H1 (cell line): ENCODE data around the gene BPIFB2. TPM values are rescaled to one million over a fixed set of nuclear protein-coding genes. Genes with fewer than 3 reads are reported as not detected.

Experiments used
- EZH2 ChIP-seq: fragments of 200-600 bp; sonication (generic); IDR thresholded peaks from 2 replicates; pipeline ENCODE4 v1.7.1; 2012; ENCODE audit warnings: low read depth, mild to moderate bottlenecking, moderate library complexity, low read length, inconsistent platforms; ENCODE audit not compliant: severe bottlenecking
- polyA plus RNA-seq, 7 experiments: library from polyadenylated mRNA; depleted of rRNA in 3 of 7; stranded (reverse) in 5 of 7; unstranded in 2 of 7; fragments of >200 nt in 5 of 7; fragments of 200-250 nt in 2 of 7; gene quantifications; 1 replicate in 5 of 7; 2 replicates in 1 of 7; 4 replicates in 1 of 7; pipeline versions ENCODE4 v1.2.1 to v1.2.3, GENCODE V29; 2011 to 2013; ENCODE audit warnings: missing spikeins in 2 of 7, mixed read lengths in 2 of 7
- total RNA-seq: library from RNA; stranded (reverse); fragmentation: NEBNext Ultra II Directional; extraction: Animal tissue kit (Norgen Biotek cat#: 25700); gene quantifications from 2 replicates; pipeline ENCODE4 v1.2.1, GENCODE V29; 2021

The BPIFB2 gene
- total and polyA plus RNA-seq, 2 of the 8 experiments (the other 6 are each of a cell fraction or from before 2014, with no cell fraction given): not detected

DNA sequence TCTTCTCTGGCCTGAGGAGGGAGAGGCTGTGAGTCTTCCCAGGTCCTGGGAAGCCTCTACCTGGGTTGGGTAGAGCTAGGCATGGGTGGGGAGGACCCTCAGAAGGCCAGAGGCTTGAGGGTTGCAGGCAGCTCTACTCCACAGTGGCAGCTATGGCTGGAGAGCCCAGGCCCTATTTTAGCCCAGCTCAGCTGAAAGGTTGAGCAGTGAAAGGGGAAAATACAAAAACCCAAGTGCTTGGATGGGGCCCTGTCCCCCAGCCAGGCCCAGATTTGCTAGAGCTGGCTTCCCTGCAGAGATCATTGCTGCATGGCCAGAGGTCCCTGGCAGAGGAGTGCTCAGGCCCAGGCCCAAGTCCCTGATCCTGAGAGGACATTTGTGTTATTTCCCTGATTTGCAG lies 48.9 kb upstream of the BPIFB2 start (continued):
- no peak for TF ChIP-seq EZH2
